Activated CD8-positive, alpha-beta T cell treated with anti-CD3 and anti-CD28 coated beads, Interleukin-2, amount 10 ng/mL, durations not matched to agents 7 days and 5 days (primary cell): ENCODE data around the gene LPAR2. TPM values are rescaled to one million over a fixed set of nuclear protein-coding genes. Genes with fewer than 3 reads are reported as not detected.

Experiments used
- ATAC-seq: fragments of 150-1000 bp; cut with Tn5 transposase; one replicate; pipeline ENCODE4 v1.10.0; 2021; ENCODE audit warnings: moderate library complexity
- CTCF ChIA-PET: fragments of 350-600 bp; sonication (Branson Sonifier 250); formaldehyde crosslinking; loops from one replicate; lab custom pipeline; 2021; ENCODE audit warnings: antibody characterized with exemption; lab: Charles Lee
- POLR2A ChIA-PET: fragments of 350-600 bp; sonication (Branson Sonifier 250); formaldehyde crosslinking; loops from one replicate; lab custom pipeline; 2021; ENCODE audit warnings: antibody characterized with exemption; lab: Charles Lee
- DNase-seq: peaks from one replicate; pipeline ENCODE4 v3.0.0-alpha.2; 2020
- H3K27ac Mint-ChIP-seq: one replicate; pipeline ENCODE4 v1.8.0; 2021; ENCODE audit warnings: mild to moderate bottlenecking, mixed read lengths
- H3K27me3 Mint-ChIP-seq: one replicate; pipeline ENCODE4 v1.8.0; 2021; ENCODE audit warnings: low read depth, mixed read lengths
- H3K36me3 Mint-ChIP-seq: one replicate; pipeline ENCODE4 v1.8.0; 2021; ENCODE audit warnings: low read depth, mixed read lengths
- H3K4me1 Mint-ChIP-seq: one replicate; pipeline ENCODE4 v1.8.0; 2021; ENCODE audit warnings: low read depth, mixed read lengths
- H3K4me3 Mint-ChIP-seq: one replicate; pipeline ENCODE4 v1.8.0; 2021; ENCODE audit warnings: mild to moderate bottlenecking, mixed read lengths
- H3K9me3 Mint-ChIP-seq: one replicate; pipeline ENCODE4 v1.8.0; 2022; ENCODE audit warnings: mixed read lengths; ENCODE audit not compliant: insufficient read depth
- total RNA-seq, 2 experiments: library from RNA; stranded (reverse); gene quantifications; one replicate each; pipeline ENCODE4 v1.2.3, GENCODE V29; 2021

Gene LPAR2
- total RNA-seq, 2 experiments from 2014 or later: 44.8 to 50.8 TPM

DNA sequence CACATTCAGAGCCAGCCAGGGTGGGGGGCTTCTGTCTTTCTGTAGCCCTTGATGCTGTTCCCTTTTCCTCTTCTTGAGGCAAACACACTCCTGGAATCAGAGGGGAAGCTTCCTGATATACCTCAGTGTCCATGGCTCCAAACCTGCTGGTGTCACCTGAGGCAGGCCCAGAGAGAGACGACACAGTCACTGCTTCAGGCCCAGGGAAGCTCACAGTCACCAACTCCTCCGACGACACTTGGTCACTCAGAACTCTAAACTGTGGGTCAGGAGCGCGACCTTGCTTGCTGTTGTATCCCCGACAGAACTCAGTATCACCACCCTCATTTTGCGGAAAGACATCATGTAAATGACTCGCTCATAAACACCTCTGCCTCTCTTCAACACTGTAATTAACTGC is 34.3 kb upstream of the LPAR2 start:
- no peaks in the 10 kb centered on the region for H3K27me3 Mint-ChIP-seq
- CTCF ChIA-PET: interaction anchor here (0.9 to 2.5 kb wide), 3 partner anchors 18 to 130 kb away, joined by 3 to 17 read pairs (median 12); partner anchors contain the start of gene GMIP
- POLR2A ChIA-PET: interaction anchor here (0.6 to 3.8 kb wide), 13 partner anchors 9 to 239 kb away, joined by 3 to 19 read pairs (median 8); partner anchors contain the start of genes NDUFA13, TSSK6, ZNF253 and ZNF506
- no peak for ATAC-seq
- H3K9me3 Mint-ChIP-seq: peaks cover under 1% of the 10 kb centered on the region
- peak overlapping the region; percentile 98 for H3K27ac Mint-ChIP-seq
- no peak for DNase-seq
- peaks cover 45% of the 10 kb centered on the region for H3K36me3 Mint-ChIP-seq
- peak overlapping the region; percentile 93 for H3K4me3 Mint-ChIP-seq
- peaks cover 23% of the 10 kb centered on the region for H3K4me1 Mint-ChIP-seq

DNA sequence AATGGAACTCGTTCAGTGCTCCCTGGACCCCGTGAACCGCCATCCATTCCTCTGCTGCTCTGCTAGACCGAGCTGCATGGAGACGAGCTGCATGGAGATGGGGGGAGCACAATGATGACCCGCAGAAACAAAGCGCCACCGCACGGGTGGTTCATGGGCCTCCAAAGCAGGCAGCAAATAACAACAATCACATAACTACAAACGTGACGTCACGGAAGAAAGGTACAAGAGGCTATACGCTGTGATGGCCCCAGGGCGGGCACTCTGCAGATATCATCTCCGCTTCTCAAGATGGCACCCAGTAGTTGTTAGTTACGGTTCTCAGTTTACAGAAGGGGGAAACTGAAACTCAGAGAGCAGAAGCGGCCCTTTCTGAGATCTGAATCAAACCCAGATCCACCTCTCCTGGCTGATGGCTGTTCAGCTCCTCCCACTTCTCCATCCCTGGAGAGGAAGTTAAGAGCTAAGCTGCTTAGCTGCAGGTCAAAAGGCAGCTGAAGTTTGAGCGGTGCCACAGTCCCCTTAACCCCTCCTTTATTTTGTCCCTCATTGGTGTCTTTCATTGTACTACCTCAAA is 33.7 kb upstream of the LPAR2 start:
- Mint-ChIP-seq H3K27me3 (no peaks in the 10 kb centered on the region), H3K9me3 (no peaks in the 10 kb centered on the region), H3K4me1 (peaks cover 21% of the 10 kb centered on the region), H3K27ac (peak overlapping the region; percentile 98), H3K4me3 (peak overlapping the region; percentile 93), H3K36me3 (peaks cover 45% of the 10 kb centered on the region)
- ATAC-seq: peak; percentile 2
- peak; percentile 53 for DNase-seq
- ChIA-PET POLR2A (interaction anchor here (0.8 to 3.8 kb wide), 12 partner anchors 8 to 239 kb away, joined by 3 to 19 read pairs (median 8); partner anchors contain the start of genes NDUFA13, TSSK6, ZNF253 and ZNF506), CTCF (interaction anchor here (0.9 to 2.5 kb wide), 4 partner anchors 18 to 130 kb away, joined by 3 to 17 read pairs (median 8); partner anchors contain the start of gene GMIP)

DNA sequence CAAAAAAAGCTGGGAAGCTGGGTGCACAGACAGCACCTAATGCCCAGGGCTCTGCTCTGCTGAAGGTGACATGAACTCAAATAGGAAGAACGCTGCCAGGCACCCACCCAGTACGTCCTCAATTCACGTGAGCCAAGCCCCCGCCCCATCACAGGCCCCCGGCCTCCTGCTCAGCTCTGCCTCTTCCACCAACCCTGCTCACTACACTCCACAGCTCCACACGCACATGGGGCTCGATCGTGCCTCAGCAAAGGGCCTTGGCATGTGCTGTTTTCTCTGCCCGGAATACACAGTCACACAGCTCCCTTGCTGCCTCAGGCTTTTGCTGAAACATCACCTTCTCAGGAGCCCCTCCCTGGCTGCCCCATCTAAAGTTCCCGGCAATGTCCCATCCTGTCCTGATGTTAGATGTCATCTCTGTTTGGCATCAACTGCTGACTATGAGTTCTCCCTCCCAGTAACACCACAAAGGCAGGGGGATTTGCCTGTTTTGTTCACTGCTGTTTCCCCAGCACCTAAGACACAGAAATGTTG is 33.2 kb upstream of the LPAR2 start:
- H3K4me1 Mint-ChIP-seq: peaks cover 20% of the 10 kb centered on the region
- H3K27ac Mint-ChIP-seq: peak overlapping the region; percentile 98
- no peak for ATAC-seq
- H3K9me3 Mint-ChIP-seq: no peaks in the 10 kb centered on the region
- no peak for DNase-seq
- H3K27me3 Mint-ChIP-seq: no peaks in the 10 kb centered on the region
- ChIA-PET POLR2A (interaction anchor here (0.8 to 3.8 kb wide), 11 partner anchors 8 to 240 kb away, joined by 3 to 19 read pairs (median 5); partner anchors contain the start of genes GMIP, NDUFA13, TSSK6 and ZNF506), CTCF (interaction anchor here (1.0 to 2.5 kb wide), 3 partner anchors 17 to 129 kb away, joined by 3 to 17 read pairs (median 12); partner anchors contain the start of gene GMIP)
- H3K4me3 Mint-ChIP-seq: peak overlapping the region; percentile 93
- H3K36me3 Mint-ChIP-seq: peaks cover 49% of the 10 kb centered on the region

DNA sequence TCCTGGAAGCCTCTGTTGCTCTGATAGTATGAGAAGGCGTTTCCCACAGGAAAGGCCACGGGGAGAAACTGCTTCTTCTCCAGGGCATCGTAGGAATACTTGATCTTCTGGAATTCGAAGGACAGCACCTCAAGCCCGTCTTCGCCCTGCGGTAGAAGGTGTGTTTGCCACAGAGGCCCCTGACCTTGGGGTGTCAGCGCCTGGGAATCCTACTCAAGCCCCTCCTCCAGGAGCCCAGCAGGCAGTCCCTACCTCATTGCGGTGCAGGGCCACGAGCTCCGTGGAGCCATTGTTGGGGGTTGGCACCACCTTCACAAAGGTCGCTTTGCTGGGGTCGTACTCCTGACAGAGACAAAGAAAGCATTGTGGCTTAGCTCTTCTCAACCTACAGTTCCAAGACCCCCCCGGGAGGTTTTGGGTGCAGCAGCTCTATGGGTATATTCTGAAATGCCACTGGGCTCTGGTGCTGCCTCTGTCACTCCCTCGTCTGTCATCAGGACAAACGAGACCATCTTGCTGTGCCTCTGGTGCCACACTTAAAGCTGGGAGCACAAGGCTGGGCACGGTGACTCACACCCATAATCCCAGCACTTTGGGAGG is 31.7 kb upstream of the LPAR2 start:
- CTCF ChIA-PET: interaction anchor here (1.1 kb wide), 1 partner anchor 128 kb away, joined by 3 read pairs; no protein-coding TSS in a partner anchor
- Mint-ChIP-seq H3K36me3 (peaks cover 55% of the 10 kb centered on the region), H3K27ac (no peak overlapping the region), H3K4me3 (no peak overlapping the region), H3K27me3 (no peaks in the 10 kb centered on the region), H3K4me1 (peaks cover 20% of the 10 kb centered on the region), H3K9me3 (no peaks in the 10 kb centered on the region)
- POLR2A ChIA-PET: no interaction called here
- DNase-seq: no peak
- no peak for ATAC-seq

DNA sequence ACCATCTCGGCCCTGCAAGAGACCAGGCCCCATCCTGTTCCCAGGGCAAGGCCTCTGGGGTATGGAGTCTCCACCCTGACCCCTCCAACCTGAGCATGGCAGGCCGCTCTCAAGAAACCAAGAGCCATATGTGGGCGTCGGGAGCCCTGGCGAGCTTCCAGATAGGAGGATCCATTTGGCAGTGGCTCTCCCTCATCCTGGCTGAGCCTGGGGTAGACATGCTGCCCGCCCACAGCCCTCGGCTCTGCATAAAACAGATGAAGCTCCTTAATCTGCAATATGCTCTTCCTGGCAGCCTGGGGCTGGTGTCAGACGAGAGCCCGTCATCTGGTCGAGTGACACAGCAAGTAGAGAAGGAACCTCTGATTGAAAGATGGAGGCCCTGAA is 29.4 kb upstream of the LPAR2 start:
- CTCF ChIA-PET: interaction anchor here (0.9 kb wide), 1 partner anchor 13 kb away, joined by 3 read pairs; no protein-coding TSS in a partner anchor
- Mint-ChIP-seq H3K4me1 (peaks cover 15% of the 10 kb centered on the region), H3K36me3 (peaks cover 68% of the 10 kb centered on the region), H3K27me3 (no peaks in the 10 kb centered on the region), H3K27ac (no peak overlapping the region), H3K9me3 (no peaks in the 10 kb centered on the region), H3K4me3 (no peak overlapping the region)
- POLR2A ChIA-PET: no interaction called here
- no peak for DNase-seq
- ATAC-seq: no peak

DNA sequence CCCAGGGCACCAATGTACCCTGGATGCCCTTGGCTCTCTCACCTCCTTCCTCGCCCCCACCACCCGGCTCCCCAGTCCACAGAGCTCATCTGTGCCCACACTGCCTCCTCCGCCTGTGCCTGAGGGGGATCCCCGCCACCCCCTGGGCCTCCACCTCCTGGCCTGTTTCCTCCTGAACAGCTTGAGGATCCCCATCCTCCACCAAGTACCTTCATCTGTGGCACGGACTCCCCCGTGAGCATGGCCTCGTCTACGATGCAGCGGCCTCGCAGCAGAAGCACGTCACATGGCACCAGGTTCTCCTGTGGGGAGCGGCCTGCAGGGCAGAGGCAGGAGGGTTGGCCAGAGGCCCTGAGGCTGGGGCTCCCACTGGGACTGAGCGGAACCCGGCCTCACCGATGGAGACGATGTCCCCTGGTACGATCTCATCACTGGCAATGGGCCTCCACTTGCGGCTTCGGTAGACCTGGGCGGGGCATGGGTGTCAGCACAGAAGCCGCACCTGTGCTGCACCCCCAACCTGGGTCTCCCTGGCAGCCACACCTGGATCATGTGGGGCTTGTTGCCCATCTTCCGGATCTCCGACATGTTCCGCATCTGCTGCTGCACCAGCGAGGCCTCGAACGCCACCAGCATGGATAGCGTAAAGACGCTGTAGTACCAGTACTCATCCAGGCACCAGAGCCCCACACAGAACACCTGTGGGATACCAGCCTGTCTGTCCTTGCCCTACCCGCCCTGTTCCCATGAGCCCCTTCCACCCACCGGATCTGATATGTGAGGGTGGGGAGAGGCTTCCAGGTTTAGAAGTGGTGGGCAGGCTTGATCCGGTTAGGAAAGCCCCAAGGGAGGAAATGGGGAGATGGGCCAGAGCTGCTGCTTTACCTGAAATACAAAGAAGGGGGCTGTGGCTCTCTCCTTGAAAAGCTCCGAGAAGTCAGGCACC is 28.7 kb upstream of the LPAR2 start:
- Mint-ChIP-seq H3K9me3 (no peaks in the 10 kb centered on the region), H3K36me3 (peaks cover 66% of the 10 kb centered on the region), H3K27me3 (no peaks in the 10 kb centered on the region), H3K4me1 (peaks cover 9% of the 10 kb centered on the region), H3K27ac (no peak overlapping the region), H3K4me3 (no peak overlapping the region)
- ChIA-PET POLR2A (no interaction called here), CTCF (interaction anchor here (0.9 kb wide), 1 partner anchor 13 kb away, joined by 3 read pairs; no protein-coding TSS in a partner anchor)
- DNase-seq (no peak), ATAC-seq (no peak)

DNA sequence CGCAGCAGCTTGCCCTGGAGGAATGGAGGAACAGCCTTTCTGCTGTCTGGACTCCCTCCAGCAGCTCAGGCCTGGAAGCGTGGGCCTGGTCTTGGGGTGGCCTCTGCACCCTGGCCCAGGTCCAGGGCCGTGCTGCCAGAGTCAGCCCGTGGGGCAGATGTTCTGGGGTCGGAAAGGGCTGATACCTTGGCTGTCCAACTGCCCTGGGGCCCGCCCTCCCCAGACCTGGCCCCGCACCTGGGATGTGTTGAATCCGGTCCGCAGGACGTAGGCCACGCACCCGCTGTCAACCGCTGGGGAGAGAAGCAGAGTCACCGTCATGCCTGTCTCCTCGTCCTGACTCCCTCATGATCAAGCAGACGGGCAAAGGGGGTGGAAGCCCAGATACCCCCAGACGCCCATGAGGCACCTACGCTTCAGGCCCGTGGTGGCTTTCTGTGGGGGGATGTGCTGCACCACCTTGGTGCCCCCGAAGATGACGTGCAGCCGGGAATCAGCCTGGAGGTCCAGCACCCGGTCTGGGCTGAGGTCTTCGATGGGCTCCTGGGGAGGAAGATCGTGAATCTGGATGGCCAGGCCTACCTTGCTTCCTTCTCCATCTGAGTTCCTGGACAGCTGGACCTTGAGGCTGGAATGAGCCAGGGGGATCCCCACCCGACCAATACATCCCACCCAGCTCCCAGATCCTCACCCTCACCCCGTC is 27.8 kb upstream of the LPAR2 start:
- CTCF ChIA-PET: no interaction called here
- no peak overlapping the region for H3K4me3 Mint-ChIP-seq
- ATAC-seq (no peak), DNase-seq (no peak)
- peaks cover 63% of the 10 kb centered on the region for H3K36me3 Mint-ChIP-seq
- no peaks in the 10 kb centered on the region for H3K4me1 Mint-ChIP-seq
- H3K27ac Mint-ChIP-seq: no peak overlapping the region
- H3K9me3 Mint-ChIP-seq: no peaks in the 10 kb centered on the region
- H3K27me3 Mint-ChIP-seq: no peaks in the 10 kb centered on the region
- POLR2A ChIA-PET: no interaction called here

DNA sequence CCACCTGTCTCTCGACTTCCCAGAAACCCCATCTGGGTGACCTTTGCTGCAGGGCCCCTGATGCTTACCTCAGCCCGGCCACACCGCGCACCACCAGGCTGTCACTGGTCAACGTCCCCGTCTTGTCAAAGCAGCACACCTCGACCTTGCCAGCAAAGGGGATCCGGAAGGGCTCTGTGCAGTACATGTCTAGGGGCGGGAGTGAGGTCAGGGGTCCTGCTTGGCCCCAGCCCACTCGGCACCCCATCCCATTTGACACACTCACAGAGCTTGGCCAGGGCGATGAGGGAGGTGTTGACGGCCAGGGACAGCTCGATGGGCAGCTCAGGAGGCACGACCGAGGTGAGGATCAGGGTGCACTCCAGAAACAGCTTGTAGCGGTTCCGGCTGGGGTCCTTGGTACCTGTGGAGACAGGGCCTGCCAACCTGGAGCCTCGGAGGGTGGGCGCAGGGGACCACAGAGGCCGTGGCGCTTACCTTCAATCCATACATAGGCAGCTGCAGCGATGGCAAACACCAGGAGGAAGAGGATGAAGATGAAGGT is 27.1 kb upstream of the LPAR2 start:
- Mint-ChIP-seq H3K4me3 (no peak overlapping the region), H3K9me3 (no peaks in the 10 kb centered on the region), H3K27me3 (no peaks in the 10 kb centered on the region), H3K27ac (peak overlapping the region; percentile 28), H3K4me1 (no peaks in the 10 kb centered on the region), H3K36me3 (peaks cover 66% of the 10 kb centered on the region)
- ChIA-PET POLR2A (no interaction called here), CTCF (no interaction called here)
- ATAC-seq: no peak
- DNase-seq: no peak

DNA sequence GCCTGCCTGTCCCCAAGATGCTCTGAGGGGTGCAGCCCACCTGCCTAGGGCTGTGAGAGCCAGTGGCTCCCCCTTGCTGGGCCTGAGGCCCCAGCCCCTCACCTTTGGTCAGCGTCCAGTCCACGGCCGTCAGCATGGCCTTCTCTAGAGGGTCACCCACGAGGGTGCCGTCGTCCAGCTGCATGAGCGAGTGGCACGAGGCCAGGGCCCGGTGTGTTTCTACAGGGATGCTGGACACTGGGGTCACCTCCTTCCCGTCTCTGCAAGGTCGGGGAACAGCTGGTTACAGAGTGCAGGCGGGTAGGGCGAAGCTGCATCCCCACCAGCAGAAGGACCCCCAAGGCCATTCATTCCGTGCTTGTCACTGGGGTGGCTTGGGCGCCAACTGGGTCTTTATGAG is 26.4 kb upstream of the LPAR2 start:
- CTCF ChIA-PET: no interaction called here
- H3K4me1 Mint-ChIP-seq: no peaks in the 10 kb centered on the region

DNA sequence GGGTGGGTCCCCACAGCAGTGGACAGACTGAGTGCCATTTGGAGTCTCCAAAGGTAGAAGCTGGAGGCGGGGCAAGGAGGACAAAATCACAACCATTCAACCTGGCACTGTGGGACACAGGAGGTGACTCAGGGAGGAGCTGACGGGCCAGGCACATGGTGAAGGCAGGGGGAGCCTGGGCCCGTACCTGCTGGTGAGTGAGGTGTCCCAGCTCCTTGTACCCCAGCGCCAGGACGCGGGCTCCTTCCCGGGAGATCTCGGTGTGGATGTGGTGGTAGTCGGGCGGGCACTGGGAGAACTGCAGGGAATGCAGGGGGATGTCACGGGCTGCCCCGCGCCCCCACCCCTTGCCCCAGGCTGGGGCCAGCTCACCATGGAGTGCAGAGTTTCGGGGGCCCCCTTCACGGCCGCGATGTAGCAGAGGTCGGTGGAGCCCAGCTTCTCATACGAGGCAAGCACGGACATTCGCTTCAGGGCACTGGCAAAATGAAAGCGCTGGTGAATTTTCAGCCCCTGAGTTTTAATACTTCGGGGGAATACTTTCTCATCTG is 25.7 kb upstream of the LPAR2 start:
- Mint-ChIP-seq H3K9me3 (no peaks in the 10 kb centered on the region), H3K4me1 (no peaks in the 10 kb centered on the region), H3K27me3 (no peaks in the 10 kb centered on the region), H3K4me3 (no peak overlapping the region), H3K27ac (no peak overlapping the region), H3K36me3 (peaks cover 68% of the 10 kb centered on the region)
- DNase-seq: no peak
- ChIA-PET POLR2A (interaction anchor here (0.7 to 0.8 kb wide), 2 partner anchors 9 to 14 kb away, joined by 3 to 5 read pairs; no protein-coding TSS in a partner anchor), CTCF (no interaction called here)
- no peak for ATAC-seq

More for the DNA sequence above, 26.4 kb upstream of the LPAR2 start:
- H3K27ac Mint-ChIP-seq: no peak overlapping the region
- H3K4me3 Mint-ChIP-seq: no peak overlapping the region
- peaks cover 67% of the 10 kb centered on the region for H3K36me3 Mint-ChIP-seq
- H3K27me3 Mint-ChIP-seq: no peaks in the 10 kb centered on the region
- ATAC-seq (no peak), DNase-seq (no peak)
- H3K9me3 Mint-ChIP-seq: no peaks in the 10 kb centered on the region
- POLR2A ChIA-PET: no interaction called here
